Neural progenitor cell (in vitro differentiated cells): ENCODE measurements around the gene GATD1. TPM values are rescaled to one million over a fixed set of nuclear protein-coding genes. Genes with fewer than 3 reads are reported as not detected.
A peak's percentile ranks its signal among the peaks of the same experiment; 100 is the strongest.

Source experiments
- DNase-seq: peaks from one replicate; pipeline ENCODE4 v3.0.0-alpha.2; 2016; ENCODE audit warnings: low spot score
- H2AFZ ChIP-seq: fragments of 200-600 bp; sonication (generic); replicated peaks from 2 replicates; pipeline ENCODE4 v1.6.1; 2016; ENCODE audit warnings: antibody characterized with exemption
- H3F3A ChIP-seq: fragments of 200-600 bp; sonication (generic); 2 replicates; pipeline ENCODE4 v1.6.1; 2016; ENCODE audit warnings: antibody characterized with exemption, low read depth
- H3K27ac ChIP-seq: fragments of 200-600 bp; sonication (generic); 2 replicates; pipeline ENCODE4 v1.5.1; 2016; ENCODE audit warnings: mild to moderate bottlenecking
- H3K27me3 ChIP-seq: fragments of 200-600 bp; sonication (generic); 2 replicates; pipeline ENCODE4 v1.6.1; 2016; ENCODE audit warnings: mild to moderate bottlenecking, moderate library complexity
- H3K36me3 ChIP-seq: fragments of 200-600 bp; sonication (generic); 2 replicates; pipeline ENCODE4 v1.5.1; 2016
- H3K4me1 ChIP-seq: fragments of 200-600 bp; sonication (generic); 2 replicates; pipeline ENCODE4 v1.6.1; 2016; ENCODE audit warnings: mixed run types
- H3K4me2 ChIP-seq: fragments of 200-600 bp; sonication (generic); 2 replicates; pipeline ENCODE4 v1.6.1; 2016
- H3K4me3 ChIP-seq: fragments of 200-600 bp; sonication (generic); 2 replicates; pipeline ENCODE4 v1.5.1; 2016
- H3K79me2 ChIP-seq: fragments of 200-600 bp; sonication (generic); 2 replicates; pipeline ENCODE4 v1.6.1; 2016; ENCODE audit warnings: low read depth
- H3K9ac ChIP-seq: fragments of 200-600 bp; sonication (generic); 2 replicates; pipeline ENCODE4 v1.6.1; 2016
- H3K9me3 ChIP-seq: fragments of 200-600 bp; sonication (generic); 2 replicates; pipeline ENCODE4 v1.5.1; 2016; ENCODE audit warnings: low read depth
- H4K20me1 ChIP-seq: fragments of 200-600 bp; sonication (generic); 2 replicates; pipeline ENCODE4 v1.6.1; 2016; ENCODE audit warnings: low read depth
- H3K27ac Mint-ChIP-seq: 3 replicates; pipeline ENCODE4 v1.8.0; 2021; ENCODE audit warnings: mixed read lengths
- H3K27me3 Mint-ChIP-seq: 2 replicates; pipeline ENCODE4 v1.8.0; 2022; ENCODE audit warnings: low read depth, mild to moderate bottlenecking, inconsistent platforms, moderate library complexity, mixed read lengths; ENCODE audit not compliant: insufficient read depth
- H3K36me3 Mint-ChIP-seq: 3 replicates; pipeline ENCODE4 v1.8.0; 2021; ENCODE audit warnings: mixed read lengths
- H3K4me1 Mint-ChIP-seq: 3 replicates; pipeline ENCODE4 v1.8.0; 2021; ENCODE audit warnings: mixed read lengths
- H3K4me3 Mint-ChIP-seq: 3 replicates; pipeline ENCODE4 v1.8.0; 2021; ENCODE audit warnings: mild to moderate bottlenecking, moderate library complexity, mixed read lengths
- H3K9me3 Mint-ChIP-seq: 3 replicates; pipeline ENCODE4 v1.8.0; 2020; ENCODE audit warnings: mixed read lengths
- CTCF ChIP-seq: fragments of 200-600 bp; sonication (generic); IDR thresholded peaks from 2 replicates; pipeline ENCODE4 v1.5.1; 2017; ENCODE audit warnings: antibody characterized with exemption, mild to moderate bottlenecking
- EZH2 ChIP-seq: fragments of 200-600 bp; sonication (generic); IDR thresholded peaks from 2 replicates; pipeline ENCODE4 v1.6.1; 2017; ENCODE audit warnings: antibody characterized with exemption, mild to moderate bottlenecking, moderate library complexity
- EZH2phosphoT487 ChIP-seq: fragments of 200-600 bp; sonication (generic); IDR thresholded peaks from 2 replicates; pipeline ENCODE4 v1.6.1; 2017; ENCODE audit warnings: antibody characterized with exemption
- total RNA-seq: library from RNA; depleted of rRNA; stranded (reverse); fragments of >200 nt; gene quantifications from 2 replicates; pipeline ENCODE4 v1.2.3, GENCODE V29; 2015; ENCODE audit warnings: low replicate concordance

GATD1 gene
- total RNA-seq, 1 donor from 2014 or later, result 24.1 TPM

GRCh38 chr11:762421-763072 is 14.7 kb downstream of the GATD1 start:
- no peak overlapping the region for H2AFZ ChIP-seq
- H3K27me3 Mint-ChIP-seq, result peaks cover 10% of the 10 kb centered on the region
- no peaks in the 10 kb centered on the region for H3K9me3 Mint-ChIP-seq
- no peaks in the 10 kb centered on the region for H3K9me3 ChIP-seq
- no peaks in the 10 kb centered on the region for H3K4me1 Mint-ChIP-seq
- H3K4me1 ChIP-seq, result no peaks in the 10 kb centered on the region
- H3K27ac ChIP-seq, result no peak overlapping the region
- peak overlapping the region; percentile 39 for H3K4me3 Mint-ChIP-seq
- no peaks in the 10 kb centered on the region for H3K27me3 ChIP-seq
- no peak overlapping the region for H3K4me2 ChIP-seq
- no peak overlapping the region for H3K9ac ChIP-seq
- H4K20me1 ChIP-seq, result peaks cover 30% of the 10 kb centered on the region
- no peak for DNase-seq
- no peak overlapping the region for H3K4me3 ChIP-seq
- H3K79me2 ChIP-seq, result no peaks in the 10 kb centered on the region
- no peaks in the 10 kb centered on the region for H3K36me3 ChIP-seq
- TF ChIP-seq EZH2, result no peak
- no peak for TF ChIP-seq EZH2phosphoT487
- TF ChIP-seq CTCF, result peak; percentile 17
- peaks cover 37% of the 10 kb centered on the region for H3F3A ChIP-seq
- H3K36me3 Mint-ChIP-seq, result peaks cover 17% of the 10 kb centered on the region
- peak overlapping the region; percentile 63 for H3K27ac Mint-ChIP-seq

- peaks cover 15% of the 10 kb centered on the region for H3K36me3 Mint-ChIP-seq
- Histone ChIP-seq H3K36me3 (no peaks in the 10 kb centered on the region), H2AFZ (no peak overlapping the region), H3K27me3 (no peaks in the 10 kb centered on the region), H3K79me2 (no peaks in the 10 kb centered on the region), H3K4me3 (no peak overlapping the region), H3F3A (peaks cover 31% of the 10 kb centered on the region), H4K20me1 (peaks cover 26% of the 10 kb centered on the region), H3K27ac (no peak overlapping the region), H3K4me1 (no peaks in the 10 kb centered on the region), H3K9ac (no peak overlapping the region), H3K9me3 (no peaks in the 10 kb centered on the region), H3K4me2 (no peak overlapping the region)
- no peak for DNase-seq
- TF ChIP-seq EZH2 (no peak), CTCF (no peak), EZH2phosphoT487 (no peak)
- no peaks in the 10 kb centered on the region for H3K4me1 Mint-ChIP-seq
- peak overlapping the region; percentile 27 for H3K4me3 Mint-ChIP-seq
- H3K9me3 Mint-ChIP-seq, result no peaks in the 10 kb centered on the region
- H3K27me3 Mint-ChIP-seq, result peaks cover 14% of the 10 kb centered on the region
- H3K27ac Mint-ChIP-seq, result peak overlapping the region; percentile 66
Observed at GRCh38 chr11:761526-762108, 15.7 kb downstream of the GATD1 start.

- Histone ChIP-seq H3K4me1 (no peaks in the 10 kb centered on the region), H3K9me3 (no peaks in the 10 kb centered on the region), H3K79me2 (no peaks in the 10 kb centered on the region), H3K36me3 (no peaks in the 10 kb centered on the region), H3K4me3 (no peak overlapping the region), H3K9ac (no peak overlapping the region), H3K27me3 (no peaks in the 10 kb centered on the region), H4K20me1 (peaks cover 30% of the 10 kb centered on the region), H3K4me2 (no peak overlapping the region), H2AFZ (no peak overlapping the region), H3K27ac (no peak overlapping the region), H3F3A (peaks cover 31% of the 10 kb centered on the region)
- Mint-ChIP-seq H3K27ac (no peak overlapping the region), H3K36me3 (peaks cover 12% of the 10 kb centered on the region), H3K27me3 (peaks cover 12% of the 10 kb centered on the region), H3K4me1 (no peaks in the 10 kb centered on the region), H3K4me3 (no peak overlapping the region), H3K9me3 (no peaks in the 10 kb centered on the region)
- TF ChIP-seq EZH2, result no peak
- no peak for TF ChIP-seq EZH2phosphoT487
- no peak for DNase-seq
Observed at GRCh38 chr11:760236-760635, 17.1 kb downstream of the GATD1 start.

GRCh38 chr11:749731-750130 is 27.6 kb downstream of the GATD1 start:
- H3K4me3 ChIP-seq, result no peak overlapping the region
- TF ChIP-seq CTCF (no peak), EZH2 (no peak), EZH2phosphoT487 (no peak)
- H3K4me1 Mint-ChIP-seq, result peaks cover 16% of the 10 kb centered on the region
- H3K27me3 Mint-ChIP-seq, result no peaks in the 10 kb centered on the region
- H3K36me3 ChIP-seq, result no peaks in the 10 kb centered on the region
- H3K27ac Mint-ChIP-seq, result no peak overlapping the region
- H3K79me2 ChIP-seq, result peaks cover 71% of the 10 kb centered on the region
- no peaks in the 10 kb centered on the region for H3K9me3 Mint-ChIP-seq
- DNase-seq, result no peak
- H3K36me3 Mint-ChIP-seq, result no peaks in the 10 kb centered on the region
- peaks cover 11% of the 10 kb centered on the region for H3K4me1 ChIP-seq
- H3K9me3 ChIP-seq, result no peaks in the 10 kb centered on the region
- peaks cover 24% of the 10 kb centered on the region for H4K20me1 ChIP-seq
- H3K9ac ChIP-seq, result no peak overlapping the region
- H3K4me2 ChIP-seq, result no peak overlapping the region
- no peaks in the 10 kb centered on the region for H3K27me3 ChIP-seq
- peaks cover 26% of the 10 kb centered on the region for H3F3A ChIP-seq
- H3K27ac ChIP-seq, result no peak overlapping the region
- no peak overlapping the region for H2AFZ ChIP-seq
- peak overlapping the region; percentile 60 for H3K4me3 Mint-ChIP-seq
